ENCODE results near the gene DYNC1LI2. TPM values are rescaled to one million over a fixed set of nuclear protein-coding genes. Genes with fewer than 3 reads are reported as not detected.

The DYNC1LI2 gene
- polyA plus RNA-seq, 12 donors: 71.3 to 129 (median 97.6) TPM; not detected in 1

DNA sequence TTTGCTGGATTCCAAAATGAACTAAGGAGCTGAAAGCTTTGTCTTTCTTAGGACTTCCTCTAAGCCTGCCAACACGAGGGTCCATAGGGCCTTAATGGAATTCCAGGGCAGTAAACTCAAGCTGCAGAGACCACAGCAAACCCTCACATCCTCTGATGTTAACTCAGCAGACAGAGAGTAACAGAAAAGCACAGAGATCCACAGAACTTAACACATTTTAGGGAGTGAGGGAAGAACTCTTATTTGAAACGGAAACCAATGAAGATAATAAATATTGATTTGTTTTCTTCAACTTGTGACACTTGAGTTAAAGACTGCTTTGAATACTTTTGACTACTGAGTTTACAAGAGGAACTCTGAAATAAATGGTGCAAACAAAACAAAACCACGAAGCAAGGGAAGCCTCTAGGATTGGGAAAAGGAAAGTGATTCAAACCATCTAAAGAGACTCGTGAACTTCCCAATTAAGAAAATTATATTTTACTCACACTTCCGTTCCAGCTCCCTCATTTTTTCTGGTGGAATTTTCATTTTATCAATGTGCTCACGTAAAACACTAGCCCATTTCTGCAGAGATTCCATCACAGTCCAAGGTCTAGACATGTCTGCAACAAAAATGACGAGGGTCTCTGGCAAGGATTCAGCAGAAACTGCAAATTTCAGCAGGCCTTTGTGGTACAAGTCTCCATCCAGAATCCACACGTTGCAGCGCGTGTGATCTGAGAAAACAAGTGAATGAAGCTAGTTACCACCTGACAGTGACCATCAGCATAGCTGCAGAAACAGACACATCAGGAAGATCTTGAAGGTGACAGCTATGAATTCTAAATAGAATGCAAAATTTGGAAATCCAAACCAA lies 9.2 kb downstream of the DYNC1LI2 start:
- DNase-seq: peak; percentile 77

GRCh38 chr16:66741169-66741900 lies 10.1 kb downstream of the DYNC1LI2 start:
- DNase-seq: peak; percentile 94

DNA sequence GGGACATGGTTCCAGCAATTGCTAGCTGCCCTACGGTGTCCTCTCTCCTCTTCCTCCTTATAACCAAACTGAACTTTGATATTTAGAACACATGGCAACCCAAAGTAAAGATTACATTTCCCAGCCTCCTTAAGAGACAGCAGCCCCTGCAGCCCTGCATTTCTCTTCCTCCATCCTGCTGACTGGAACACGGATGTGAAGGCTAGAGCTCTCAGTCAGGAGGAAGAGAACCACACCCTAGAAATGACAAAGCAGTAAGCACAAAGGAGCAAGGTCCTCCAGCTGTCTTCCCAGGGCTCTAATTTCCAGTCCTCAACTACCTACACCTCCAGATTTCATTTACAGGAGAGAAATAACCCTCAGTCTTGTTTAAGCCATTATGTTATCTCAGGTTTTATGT lies 10.9 kb downstream of the DYNC1LI2 start:
- DNase-seq: no peak

- DNase-seq: no peak
These were observed 11.4 kb downstream of the DYNC1LI2 start for GRCh38 chr16:66740010-66740409.

DNA sequence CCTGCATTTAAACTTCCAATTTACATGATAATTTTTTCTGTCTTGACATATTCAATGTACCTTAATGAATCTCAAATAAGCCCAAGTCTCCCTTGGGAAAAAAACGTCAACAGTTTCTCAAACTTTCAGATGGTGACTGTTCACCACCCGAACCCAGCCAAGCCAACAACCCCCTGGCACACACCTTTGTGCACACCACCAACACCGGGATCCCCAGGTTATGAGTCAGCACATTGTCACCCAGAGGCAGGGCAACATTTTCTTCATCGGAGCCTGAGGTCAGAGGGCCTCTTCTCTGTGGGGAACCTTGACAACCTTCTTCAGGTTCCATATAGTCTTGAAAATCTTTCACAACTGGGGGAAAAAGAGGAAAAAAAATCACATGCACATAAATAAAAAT lies 15.5 kb downstream of the DYNC1LI2 start:
- DNase-seq: no peak

- DNase-seq: no peak
These were observed 20.3 kb downstream of the DYNC1LI2 start for GRCh38 chr16:66731101-66731500.

- DNase-seq: no peak
These were observed 22.6 kb downstream of the DYNC1LI2 start for GRCh38 chr16:66728804-66729203.

DNA sequence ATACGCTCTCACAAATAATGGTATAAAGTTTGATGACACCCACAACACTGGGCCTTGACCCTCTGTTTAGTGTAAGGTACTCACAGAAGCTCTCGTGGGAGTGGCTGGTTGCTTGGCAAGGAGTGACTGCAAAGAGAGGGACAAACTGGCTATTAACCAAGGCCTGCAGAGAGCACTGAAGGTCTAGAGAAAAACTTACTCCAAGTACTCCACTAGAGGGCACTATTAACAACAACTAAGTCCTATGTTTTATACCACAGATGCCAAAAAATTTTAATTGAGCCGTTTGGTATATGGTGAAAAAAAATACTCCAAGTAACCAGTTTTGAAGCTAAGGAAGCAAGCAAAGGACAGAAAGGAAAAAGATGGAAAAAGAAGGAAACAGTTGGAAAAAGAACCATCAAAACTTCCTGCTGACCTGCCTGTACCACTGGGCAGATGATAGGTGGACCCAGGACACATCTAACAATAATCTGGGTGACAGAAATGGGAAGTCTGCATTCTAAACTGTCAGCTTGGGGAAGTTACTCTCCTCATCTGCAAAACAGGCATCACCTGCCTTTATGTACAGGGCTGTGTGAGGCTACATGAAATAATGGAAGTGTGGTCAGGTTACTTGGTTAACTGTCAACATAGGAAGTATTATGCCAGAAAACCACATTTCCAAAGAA lies 23.2 kb downstream of the DYNC1LI2 start:
- DNase-seq: peak; percentile 65

- DNase-seq: no peak
These were observed 30.6 kb downstream of the DYNC1LI2 start for GRCh38 chr16:66720766-66721165.

- no peak for DNase-seq
These were observed 32.2 kb downstream of the DYNC1LI2 start for GRCh38 chr16:66719246-66719645.

DNA sequence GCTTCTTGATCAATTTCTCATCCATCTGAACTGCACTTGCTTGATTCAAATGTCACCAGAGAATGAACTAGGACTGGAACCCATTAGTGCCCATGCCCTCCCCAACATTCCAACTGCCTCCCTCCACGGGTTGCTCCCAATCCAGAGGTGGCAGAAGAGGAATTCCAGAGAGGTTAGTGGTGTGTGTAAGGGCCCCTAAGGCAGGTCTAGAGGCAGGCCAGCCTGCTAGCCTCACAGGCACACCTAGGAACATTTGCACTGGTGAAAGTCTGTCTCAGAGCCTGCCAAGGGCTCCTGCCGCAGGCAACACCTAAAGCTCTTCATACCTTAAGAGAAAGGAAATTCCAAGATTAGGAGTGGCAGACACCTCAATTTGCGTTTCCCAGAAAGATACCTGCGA lies 33.6 kb downstream of the DYNC1LI2 start:
- DNase-seq: no peak

DNA sequence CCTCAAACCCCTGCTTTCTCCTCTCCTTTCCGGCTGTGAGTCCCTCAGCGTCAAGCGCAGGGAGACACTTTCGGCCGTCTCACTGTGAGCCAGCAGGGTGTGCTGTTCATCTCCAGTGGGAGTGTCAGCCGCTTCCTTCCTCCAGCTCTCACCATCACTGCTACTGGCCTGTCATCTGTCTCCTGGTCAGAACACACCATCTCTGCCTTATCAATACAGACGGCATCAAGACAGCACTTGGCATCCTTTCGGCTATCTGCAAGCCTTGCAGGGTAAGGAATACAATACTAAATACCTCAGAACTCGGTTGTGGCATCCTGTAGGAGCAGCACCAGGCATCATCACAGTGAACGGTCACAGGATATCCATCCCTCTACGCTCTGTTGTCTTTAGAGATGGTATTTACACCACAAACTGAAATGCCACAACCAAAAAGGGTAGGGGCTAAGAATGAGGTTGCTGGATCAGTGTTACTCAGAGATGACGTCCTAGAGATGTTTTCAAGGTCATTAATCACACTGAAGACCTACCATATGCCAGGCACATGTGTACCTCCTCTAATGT lies 34.2 kb downstream of the DYNC1LI2 start:
- DNase-seq: no peak

DNA sequence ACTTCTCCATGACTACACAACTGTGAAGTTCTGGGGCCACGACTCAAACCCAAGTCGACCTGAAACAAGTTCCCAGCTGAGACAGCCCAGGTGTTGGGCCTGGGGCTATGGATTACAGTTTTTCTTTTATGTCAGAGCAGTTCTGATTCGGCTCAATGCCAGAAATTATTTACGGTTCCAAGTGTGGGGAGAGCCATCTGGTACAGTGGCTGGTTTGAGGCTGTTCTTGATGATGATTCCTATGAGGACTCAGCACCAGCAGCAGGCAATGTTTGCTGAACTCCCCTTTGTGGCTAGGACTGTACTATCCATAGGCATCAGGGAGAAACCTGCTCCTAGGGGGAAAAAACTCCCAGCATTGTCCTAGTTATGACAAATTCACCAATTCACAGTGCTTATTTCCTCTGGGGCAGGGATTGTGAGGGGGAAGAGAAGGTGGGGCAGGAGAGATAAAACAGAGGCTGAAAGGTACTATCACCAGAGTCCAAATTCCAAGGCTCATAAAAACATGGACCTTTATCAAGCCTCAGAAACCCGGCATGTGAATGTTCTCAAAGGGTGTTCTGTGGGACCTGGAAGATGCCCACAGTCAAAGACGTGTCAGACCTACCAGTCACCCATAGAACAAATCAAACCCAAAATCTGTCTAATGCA lies 36.6 kb downstream of the DYNC1LI2 start:
- DNase-seq: no peak

GRCh38 chr16:66714062-66714461 lies 37.3 kb downstream of the DYNC1LI2 start:
- no peak for DNase-seq

GRCh38 chr16:66713076-66713475 lies 38.3 kb downstream of the DYNC1LI2 start:
- DNase-seq: no peak

DNA sequence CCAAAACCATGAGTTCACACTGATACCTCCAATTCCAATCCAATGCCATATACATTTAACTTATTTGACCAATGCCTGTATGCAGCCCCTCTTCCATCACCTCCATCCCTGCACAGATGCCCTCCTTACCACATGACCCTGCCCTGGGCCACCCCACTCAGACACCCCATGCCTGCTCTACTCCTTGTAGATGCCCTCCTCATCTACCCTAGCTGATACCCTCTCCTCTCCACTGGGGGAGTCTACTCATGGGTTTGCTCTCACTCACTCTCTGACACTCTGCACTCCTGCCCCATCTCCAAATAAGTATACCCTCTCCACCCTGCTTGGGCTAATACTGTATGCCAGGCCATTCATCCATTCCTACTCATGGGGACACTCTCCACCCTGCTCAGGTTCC lies 38.9 kb downstream of the DYNC1LI2 start:
- no peak for DNase-seq

GRCh38 chr16:66711581-66711980 lies 39.8 kb downstream of the DYNC1LI2 start:
- no peak for DNase-seq

- DNase-seq: no peak
These were observed 44.9 kb downstream of the DYNC1LI2 start for GRCh38 chr16:66706506-66706880.

GRCh38 chr16:66705790-66706505 lies 45.5 kb downstream of the DYNC1LI2 start:
- DNase-seq: no peak

DNA sequence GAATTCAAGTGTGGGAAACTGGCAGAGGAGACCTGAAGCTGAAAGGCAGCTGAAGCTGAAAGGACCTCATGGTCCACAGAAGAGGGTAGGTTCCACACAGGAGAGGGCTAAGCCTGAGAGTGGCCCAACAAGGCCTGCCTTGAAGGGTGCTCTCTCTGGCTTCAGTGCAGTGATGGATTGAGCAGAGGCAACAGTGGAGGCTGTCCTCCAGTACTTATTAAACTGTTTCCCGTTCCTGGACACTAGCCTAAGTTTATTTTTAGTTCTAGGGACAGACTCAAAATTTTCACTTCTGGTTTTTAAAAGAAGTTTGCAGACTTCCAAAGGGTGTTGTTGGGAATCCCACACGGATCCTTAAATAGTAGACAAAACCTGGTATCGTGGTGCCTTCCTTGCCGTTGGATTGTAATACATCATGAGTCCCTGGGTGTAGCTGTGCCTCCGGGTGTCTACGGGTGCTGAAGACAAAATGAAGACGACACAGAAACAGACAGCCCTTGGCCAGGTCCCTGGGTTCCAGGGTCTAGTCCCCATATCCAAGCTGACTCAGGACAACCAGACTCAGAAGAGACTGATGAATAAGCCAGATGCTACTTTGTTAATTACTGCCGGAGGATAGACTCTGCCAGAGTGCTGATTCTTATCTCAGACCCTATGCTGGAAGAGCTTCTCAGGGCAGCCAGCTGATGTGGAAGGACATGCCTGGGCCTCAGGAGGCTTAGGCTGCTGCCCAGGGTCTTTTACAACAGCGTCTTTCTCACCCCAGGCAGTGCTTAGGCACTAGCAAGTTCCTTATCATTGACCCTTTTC lies 47.8 kb downstream of the DYNC1LI2 start:
- DNase-seq: peak; percentile 66

Measured in muscle of arm (tissue), 12 donors.